ENCODE data around the gene MGRN1. TPM values are rescaled to one million over a fixed set of nuclear protein-coding genes. Genes with fewer than 3 reads are reported as not detected.
A peak's percentile ranks its signal among the peaks of the same experiment; 100 is the strongest.

MGRN1 gene
- total RNA-seq, 5 donors from 2014 or later (not counting 1 experiment from before 2014, with no cell fraction given), result 63.1 to 76.8 (median 72.2) TPM

DNA sequence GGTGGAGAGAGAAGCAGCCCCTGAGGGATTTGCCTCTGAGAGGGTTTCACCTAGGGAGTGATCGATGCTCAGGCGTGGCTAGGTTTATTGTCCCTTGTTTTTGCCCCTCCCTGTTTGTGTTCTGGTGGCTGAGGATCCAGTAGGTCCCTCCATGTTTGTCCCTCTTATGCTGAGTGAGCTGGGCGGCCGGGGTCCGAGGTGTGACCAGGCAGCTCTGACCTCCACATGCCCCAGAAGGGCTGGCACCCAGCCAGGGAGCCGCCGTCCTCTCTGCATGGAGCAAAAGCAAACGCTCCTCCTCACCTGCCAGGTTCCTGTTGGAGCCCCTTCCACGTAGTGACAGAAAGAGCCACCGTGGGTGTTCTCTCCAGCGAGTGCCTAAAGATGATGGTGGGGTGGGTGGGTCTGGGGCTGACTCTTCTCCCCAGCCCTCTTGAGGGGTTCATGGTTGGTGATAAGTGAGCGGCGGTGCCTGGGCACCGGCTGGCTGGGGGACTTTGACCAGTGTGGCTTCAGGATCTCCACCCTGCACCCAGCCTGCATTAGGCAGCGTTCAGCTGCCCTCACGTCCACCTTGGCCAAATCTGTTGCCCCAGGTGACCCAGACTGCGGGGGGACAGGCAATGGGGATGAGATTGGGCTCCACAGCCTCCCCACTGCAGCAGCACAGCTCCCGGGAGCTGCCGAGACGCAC lies 54.7 kb downstream of the MGRN1 start:
- H3K9me3 Mint-ChIP-seq, result no peaks in the 10 kb centered on the region
- DNase-seq, result no peak
- peaks cover 3% of the 10 kb centered on the region for H3K36me3 Mint-ChIP-seq
- H3K36me3 ChIP-seq (ENCODE audit: control insufficient read depth in 2 of 2, extremely low read depth in 1 of 2, insufficient read depth in 1 of 2, low read length in 1 of 2), result peaks cover 4 to 44% of the 10 kb centered on the region in 2 donors
- H3K27ac ChIP-seq (ENCODE audit: low read length), result no peak overlapping the region
- peaks cover 28 to 40% (median 30%) of the 10 kb centered on the region in 3 donors for H3K4me1 Mint-ChIP-seq
- ChIA-PET POLR2A (no interaction called here), CTCF (no interaction called here)
- peaks cover 7 to 57% of the 10 kb centered on the region in 2 experiments for H3K4me1 ChIP-seq (ENCODE audit: control insufficient read depth in 1 of 2, extremely low read depth in 1 of 2, insufficient read depth in 2 of 2, low read length in 2 of 2)
- ATAC-seq (replicated peaks in 1 of 4), result no peak
- peak overlapping the region in 1 of 2 donors; percentile 71 for H3K27ac Mint-ChIP-seq
- H3K4me3 ChIP-seq (ENCODE audit: control insufficient read depth in 1 of 2, extremely low read depth in 1 of 2, low read length in 1 of 2), result no peak overlapping the region
- 96% methylated on average over 11 of the region's 20 CpGs for WGBS (ENCODE audit: insufficient coverage)
- H3K27me3 Mint-ChIP-seq, result no peaks in the 10 kb centered on the region
- H3K4me3 Mint-ChIP-seq, result no peak overlapping the region
- H3K9me3 ChIP-seq, result no peaks in the 10 kb centered on the region
- H3K27me3 ChIP-seq (replicated peaks in 1 of 2; ENCODE audit: control insufficient read depth in 2 of 2, extremely low read depth in 1 of 2, insufficient read depth in 2 of 2, low read length in 1 of 2), result no peaks in the 10 kb centered on the region

DNA sequence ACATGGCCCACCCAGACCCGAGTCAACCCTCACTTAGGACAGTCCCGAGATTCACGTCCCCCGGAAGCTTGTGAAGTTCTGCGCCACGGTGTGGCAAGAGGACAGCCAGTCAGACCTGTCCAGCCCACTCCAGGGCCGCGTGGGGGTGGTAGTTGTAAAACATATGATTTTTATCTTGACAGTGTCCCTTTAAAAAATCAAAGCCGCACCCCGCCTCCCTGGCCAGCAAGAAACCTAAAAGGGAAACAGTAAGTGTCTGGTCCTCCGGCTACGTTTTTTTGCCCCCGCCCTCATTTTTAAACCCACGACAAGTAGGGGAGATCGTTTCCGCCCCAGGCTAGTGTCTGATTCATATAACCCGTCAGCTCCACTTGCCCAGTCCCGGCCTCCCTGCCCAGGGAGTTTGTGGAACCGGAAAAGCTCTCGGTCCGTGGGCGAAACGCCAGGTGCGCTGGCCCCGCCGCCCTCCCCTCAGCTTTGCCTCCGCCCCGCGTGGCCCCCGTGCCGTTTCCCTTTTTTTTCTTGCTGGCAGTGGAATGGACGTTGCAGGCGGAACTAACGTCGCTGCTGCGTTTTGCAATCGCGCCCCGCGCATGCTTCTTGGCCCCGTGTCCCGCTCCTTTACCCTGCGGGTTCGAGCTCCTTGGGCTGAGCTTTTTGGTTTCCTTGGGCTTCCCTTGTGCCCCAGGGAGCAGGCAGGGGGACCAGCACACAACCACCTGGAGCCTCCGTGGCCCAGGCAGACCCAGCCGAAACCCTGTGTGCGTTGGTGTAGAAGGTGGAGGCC lies 55.4 kb downstream of the MGRN1 start:
- ATAC-seq (replicated peaks in 1 of 4), result no peak

DNA sequence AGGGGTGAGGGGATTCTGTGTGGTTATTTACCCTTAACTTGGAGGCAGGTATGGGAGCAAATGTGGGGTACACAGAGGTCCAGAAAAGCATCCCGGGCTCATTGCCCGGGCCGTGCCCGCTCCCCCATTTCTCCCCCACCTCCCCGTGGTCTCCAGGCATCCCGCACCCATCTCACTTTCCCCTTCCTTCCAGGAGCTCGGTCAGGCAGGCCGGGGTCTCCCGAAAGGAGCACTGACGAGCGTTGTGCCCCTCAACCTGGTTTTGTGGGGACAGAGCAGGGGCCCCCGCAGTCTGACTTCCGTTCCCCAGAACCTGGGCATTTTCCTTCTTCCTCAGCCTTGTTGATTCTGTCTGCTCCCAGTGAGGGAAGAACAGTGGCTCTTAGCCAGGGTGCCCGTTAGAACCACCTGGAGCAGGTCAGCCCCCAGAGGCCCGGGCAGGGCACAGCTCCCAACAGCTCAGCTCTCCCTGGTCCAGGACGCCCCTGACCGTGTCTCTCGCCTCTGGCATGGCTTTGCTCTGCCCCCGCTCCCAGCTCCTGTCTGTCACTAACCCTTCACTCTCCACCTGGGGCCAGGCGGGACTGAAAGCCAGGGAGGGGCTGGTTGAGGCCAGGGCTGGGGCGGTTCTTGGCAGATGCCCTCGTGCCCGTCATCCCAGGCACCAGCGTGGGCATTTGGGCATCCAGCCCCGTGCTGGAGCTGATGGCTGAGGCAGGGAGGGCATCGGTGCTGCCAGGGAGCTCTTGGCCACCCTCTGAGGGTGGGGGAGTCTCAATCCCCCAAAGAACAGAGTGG lies 56.2 kb downstream of the MGRN1 start:
- ATAC-seq (replicated peaks in 1 of 4) (no peak), DNase-seq (no peak)
- no peaks in the 10 kb centered on the region for H3K9me3 Mint-ChIP-seq
- 94% methylated on average over 21 of the region's 26 CpGs for WGBS (ENCODE audit: insufficient coverage)
- Histone ChIP-seq H3K9me3 (no peaks in the 10 kb centered on the region), H3K4me3 (ENCODE audit: control insufficient read depth in 1 of 2, extremely low read depth in 1 of 2, low read length in 1 of 2) (no peak overlapping the region), H3K27ac (ENCODE audit: low read length) (no peak overlapping the region), H3K27me3 (replicated peaks in 1 of 2; ENCODE audit: control insufficient read depth in 2 of 2, extremely low read depth in 1 of 2, insufficient read depth in 2 of 2, low read length in 1 of 2) (no peaks in the 10 kb centered on the region), H3K4me1 (ENCODE audit: control insufficient read depth in 1 of 2, extremely low read depth in 1 of 2, insufficient read depth in 2 of 2, low read length in 2 of 2) (peaks cover 6 to 44% of the 10 kb centered on the region in 2 experiments), H3K36me3 (ENCODE audit: control insufficient read depth in 2 of 2, extremely low read depth in 1 of 2, insufficient read depth in 1 of 2, low read length in 1 of 2) (peaks cover 8 to 58% of the 10 kb centered on the region in 2 donors)
- peaks cover 8% of the 10 kb centered on the region for H3K36me3 Mint-ChIP-seq
- POLR2A ChIA-PET, result no interaction called here
- no peaks in the 10 kb centered on the region for H3K27me3 Mint-ChIP-seq
- H3K4me1 Mint-ChIP-seq, result peaks cover 22 to 33% (median 25%) of the 10 kb centered on the region in 3 donors
- peak overlapping the region; percentile 16 to 19 for H3K27ac Mint-ChIP-seq
- CTCF ChIA-PET, result no interaction called here
- no peak overlapping the region for H3K4me3 Mint-ChIP-seq

More for the DNA sequence above, 55.4 kb downstream of the MGRN1 start:
- Histone ChIP-seq H3K36me3 (ENCODE audit: control insufficient read depth in 2 of 2, extremely low read depth in 1 of 2, insufficient read depth in 1 of 2, low read length in 1 of 2) (peaks cover 4 to 50% of the 10 kb centered on the region in 2 donors), H3K27ac (ENCODE audit: low read length) (no peak overlapping the region), H3K4me1 (ENCODE audit: control insufficient read depth in 1 of 2, extremely low read depth in 1 of 2, insufficient read depth in 2 of 2, low read length in 2 of 2) (peaks cover 7 to 52% of the 10 kb centered on the region in 2 experiments), H3K27me3 (replicated peaks in 1 of 2; ENCODE audit: control insufficient read depth in 2 of 2, extremely low read depth in 1 of 2, insufficient read depth in 2 of 2, low read length in 1 of 2) (no peaks in the 10 kb centered on the region), H3K4me3 (ENCODE audit: control insufficient read depth in 1 of 2, extremely low read depth in 1 of 2, low read length in 1 of 2) (no peak overlapping the region), H3K9me3 (no peaks in the 10 kb centered on the region)
- peaks cover 6% of the 10 kb centered on the region for H3K36me3 Mint-ChIP-seq
- H3K27ac Mint-ChIP-seq, result peak overlapping the region; percentile 19 to 39
- ChIA-PET CTCF (no interaction called here), POLR2A (no interaction called here)
- no peaks in the 10 kb centered on the region for H3K9me3 Mint-ChIP-seq
- no peak overlapping the region for H3K4me3 Mint-ChIP-seq
- WGBS (ENCODE audit: insufficient coverage), result 92% methylated on average over 33 of the region's 47 CpGs
- DNase-seq, result peak in 2 of 35 experiments; percentile 21 to 27
- peaks cover 28 to 40% (median 30%) of the 10 kb centered on the region in 3 donors for H3K4me1 Mint-ChIP-seq
- no peaks in the 10 kb centered on the region for H3K27me3 Mint-ChIP-seq

DNA sequence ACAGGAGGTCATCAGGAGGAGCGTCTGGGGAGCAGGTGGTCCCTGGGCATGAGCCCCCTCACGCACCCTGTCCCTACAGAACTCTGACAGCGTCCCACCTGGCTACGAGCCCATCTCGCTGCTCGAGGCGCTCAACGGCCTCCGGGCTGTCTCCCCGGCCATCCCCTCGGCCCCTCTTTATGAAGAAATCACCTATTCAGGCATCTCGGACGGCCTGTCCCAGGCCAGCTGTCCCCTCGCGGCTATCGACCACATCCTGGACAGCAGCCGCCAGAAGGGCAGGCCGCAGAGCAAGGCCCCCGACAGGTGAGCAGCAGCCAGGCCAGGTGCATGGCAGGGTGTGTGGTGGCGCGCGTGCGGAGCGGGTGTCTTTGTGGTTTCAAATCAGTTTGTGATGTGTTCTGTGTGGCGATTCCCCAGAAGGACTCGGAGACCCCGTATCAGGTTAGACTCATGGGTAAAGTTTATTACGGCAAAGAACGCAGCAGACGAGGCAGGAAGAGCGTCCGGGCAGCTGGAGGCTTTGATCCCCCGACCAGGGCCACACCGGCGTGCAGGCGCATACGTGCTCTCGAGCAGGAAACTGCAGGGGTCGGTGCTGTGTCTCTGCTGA lies 57.0 kb downstream of the MGRN1 start:
- Histone ChIP-seq H3K36me3 (ENCODE audit: control insufficient read depth in 2 of 2, extremely low read depth in 1 of 2, insufficient read depth in 1 of 2, low read length in 1 of 2) (peaks cover 8 to 63% of the 10 kb centered on the region in 2 donors), H3K4me1 (ENCODE audit: control insufficient read depth in 1 of 2, extremely low read depth in 1 of 2, insufficient read depth in 2 of 2, low read length in 2 of 2) (peaks cover 3 to 37% of the 10 kb centered on the region in 2 experiments), H3K27me3 (replicated peaks in 1 of 2; ENCODE audit: control insufficient read depth in 2 of 2, extremely low read depth in 1 of 2, insufficient read depth in 2 of 2, low read length in 1 of 2) (no peaks in the 10 kb centered on the region), H3K4me3 (ENCODE audit: control insufficient read depth in 1 of 2, extremely low read depth in 1 of 2, low read length in 1 of 2) (no peak overlapping the region), H3K9me3 (no peaks in the 10 kb centered on the region), H3K27ac (ENCODE audit: low read length) (no peak overlapping the region)
- H3K27me3 Mint-ChIP-seq, result no peaks in the 10 kb centered on the region
- CTCF ChIA-PET, result no interaction called here
- no peaks in the 10 kb centered on the region for H3K9me3 Mint-ChIP-seq
- POLR2A ChIA-PET, result no interaction called here
- H3K4me3 Mint-ChIP-seq, result peak overlapping the region in 1 of 3 donors; percentile 23
- DNase-seq (peak in 4 of 35 experiments; percentile 15 to 34 (median 28)), ATAC-seq (replicated peaks in 1 of 4) (peak in 3 of 4 experiments; percentile 44 to 67 (median 58))
- peaks cover 15 to 26% (median 18%) of the 10 kb centered on the region in 3 donors for H3K4me1 Mint-ChIP-seq
- peak overlapping the region in 1 of 2 donors; percentile 62 for H3K27ac Mint-ChIP-seq
- 84% methylated on average over 39 of the region's 39 CpGs for WGBS (ENCODE audit: insufficient coverage)
- peaks cover 8% of the 10 kb centered on the region for H3K36me3 Mint-ChIP-seq

DNA sequence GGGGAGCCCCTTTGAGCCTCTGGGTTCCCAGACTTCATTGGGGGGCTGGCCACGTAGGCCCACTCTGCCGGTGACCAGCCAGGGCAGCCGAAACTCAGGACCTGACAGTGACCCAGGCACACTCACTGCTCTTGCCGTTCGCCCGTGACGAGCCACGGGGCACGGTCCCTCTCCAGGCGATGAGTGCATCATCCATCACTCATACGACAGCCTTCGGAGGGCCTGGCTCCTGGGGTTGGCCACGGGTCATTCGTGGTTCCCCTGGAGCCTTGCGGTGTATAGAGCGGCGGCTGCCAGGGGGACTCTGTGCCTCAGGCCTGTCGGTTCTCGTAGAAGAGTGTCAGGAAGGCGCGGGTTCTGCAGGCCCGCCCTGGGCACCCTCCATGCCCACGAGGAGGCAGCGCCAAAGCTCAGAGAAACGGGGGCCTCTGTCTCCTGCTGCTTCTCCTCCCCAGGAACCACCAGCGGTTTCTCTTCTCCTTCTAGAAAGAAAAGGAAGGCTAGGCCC lies 57.5 kb downstream of the MGRN1 start:
- Mint-ChIP-seq H3K9me3 (no peaks in the 10 kb centered on the region), H3K27ac (no peak overlapping the region), H3K4me1 (peaks cover 9 to 20% (median 12%) of the 10 kb centered on the region in 3 donors), H3K27me3 (no peaks in the 10 kb centered on the region), H3K4me3 (peak overlapping the region in 1 of 3 donors; percentile 23), H3K36me3 (peaks cover 8% of the 10 kb centered on the region)
- ChIA-PET CTCF (no interaction called here), POLR2A (no interaction called here)
- H3K27me3 ChIP-seq (replicated peaks in 1 of 2; ENCODE audit: control insufficient read depth in 2 of 2, extremely low read depth in 1 of 2, insufficient read depth in 2 of 2, low read length in 1 of 2), result no peaks in the 10 kb centered on the region
- DNase-seq, result no peak
- H3K9me3 ChIP-seq, result no peaks in the 10 kb centered on the region
- H3K4me3 ChIP-seq (ENCODE audit: control insufficient read depth in 1 of 2, extremely low read depth in 1 of 2, low read length in 1 of 2), result no peak overlapping the region
- H3K27ac ChIP-seq (ENCODE audit: low read length), result no peak overlapping the region
- no peak for ATAC-seq (replicated peaks in 1 of 4)
- WGBS (ENCODE audit: insufficient coverage), result 96% methylated on average over 25 of the region's 26 CpGs
- peaks cover 8 to 67% of the 10 kb centered on the region in 2 donors for H3K36me3 ChIP-seq (ENCODE audit: control insufficient read depth in 2 of 2, extremely low read depth in 1 of 2, insufficient read depth in 1 of 2, low read length in 1 of 2)
- peaks cover 0 to 31% of the 10 kb centered on the region in 2 experiments for H3K4me1 ChIP-seq (ENCODE audit: control insufficient read depth in 1 of 2, extremely low read depth in 1 of 2, insufficient read depth in 2 of 2, low read length in 2 of 2)
